ENCODE data around the gene TMEM129.

TMEM129 gene, protein sequence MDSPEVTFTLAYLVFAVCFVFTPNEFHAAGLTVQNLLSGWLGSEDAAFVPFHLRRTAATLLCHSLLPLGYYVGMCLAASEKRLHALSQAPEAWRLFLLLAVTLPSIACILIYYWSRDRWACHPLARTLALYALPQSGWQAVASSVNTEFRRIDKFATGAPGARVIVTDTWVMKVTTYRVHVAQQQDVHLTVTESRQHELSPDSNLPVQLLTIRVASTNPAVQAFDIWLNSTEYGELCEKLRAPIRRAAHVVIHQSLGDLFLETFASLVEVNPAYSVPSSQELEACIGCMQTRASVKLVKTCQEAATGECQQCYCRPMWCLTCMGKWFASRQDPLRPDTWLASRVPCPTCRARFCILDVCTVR

GRCh38 chr4:1721003-1721665 lies at the start of gene TMEM129, which contains the start of gene TACC3:
TMEM129 (minus strand) TSS chr4:1721323; CDS start chr4:1720837, 486 bp downstream.
TACC3 (plus strand) TSS chr4:1721521; CDS start chr4:1723422, 1,901 bp downstream.
- peak; percentile 77 for DNase-seq

DNA sequence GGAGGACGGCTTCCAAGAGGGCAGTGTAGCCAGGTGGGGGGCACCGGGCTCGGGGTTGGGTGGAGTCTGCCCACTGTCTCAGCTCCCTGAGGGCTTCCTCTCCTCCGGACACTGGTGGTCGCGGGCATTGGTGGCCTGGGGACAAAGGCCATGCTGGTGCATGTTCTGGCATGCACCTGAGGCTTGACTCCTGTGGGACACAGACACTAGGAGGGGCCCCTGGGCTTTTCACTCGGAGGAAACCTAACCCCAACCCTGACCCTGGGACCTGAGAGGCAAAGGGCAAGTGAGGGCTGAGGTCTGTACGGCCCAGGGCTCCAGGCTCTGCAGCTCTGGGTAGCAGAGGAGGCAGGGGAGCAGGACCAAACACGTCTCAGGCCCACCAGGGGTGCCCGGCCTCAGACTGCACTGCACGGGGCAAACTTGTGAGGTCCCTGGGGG lies 49.7 kb upstream of the TMEM129 start:
- no peak for DNase-seq

DNA sequence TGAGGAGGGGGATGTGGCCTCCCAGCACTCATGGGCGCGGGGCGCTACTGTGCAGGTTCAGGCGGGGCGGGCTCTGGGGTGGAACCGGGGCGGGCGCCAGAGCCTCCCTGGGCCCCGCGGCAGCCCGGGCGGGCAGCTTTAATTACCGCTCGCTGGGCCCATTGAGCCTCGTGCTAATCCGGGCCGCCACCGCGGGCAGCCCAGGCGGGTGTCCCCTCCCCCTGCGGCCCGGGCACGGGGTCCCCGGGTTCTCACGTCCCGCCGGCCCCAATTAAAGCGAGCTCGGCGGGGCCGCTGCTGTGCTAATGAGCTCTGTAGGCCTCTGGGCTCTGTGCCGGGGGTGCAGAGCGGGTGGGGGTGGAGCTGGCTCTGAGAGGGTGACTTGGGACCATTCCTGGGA lies 49.1 kb upstream of the TMEM129 start:
- no peak for DNase-seq

- DNase-seq: no peak
These were observed 48.6 kb upstream of the TMEM129 start for GRCh38 chr4:1769692-1770091.

DNA sequence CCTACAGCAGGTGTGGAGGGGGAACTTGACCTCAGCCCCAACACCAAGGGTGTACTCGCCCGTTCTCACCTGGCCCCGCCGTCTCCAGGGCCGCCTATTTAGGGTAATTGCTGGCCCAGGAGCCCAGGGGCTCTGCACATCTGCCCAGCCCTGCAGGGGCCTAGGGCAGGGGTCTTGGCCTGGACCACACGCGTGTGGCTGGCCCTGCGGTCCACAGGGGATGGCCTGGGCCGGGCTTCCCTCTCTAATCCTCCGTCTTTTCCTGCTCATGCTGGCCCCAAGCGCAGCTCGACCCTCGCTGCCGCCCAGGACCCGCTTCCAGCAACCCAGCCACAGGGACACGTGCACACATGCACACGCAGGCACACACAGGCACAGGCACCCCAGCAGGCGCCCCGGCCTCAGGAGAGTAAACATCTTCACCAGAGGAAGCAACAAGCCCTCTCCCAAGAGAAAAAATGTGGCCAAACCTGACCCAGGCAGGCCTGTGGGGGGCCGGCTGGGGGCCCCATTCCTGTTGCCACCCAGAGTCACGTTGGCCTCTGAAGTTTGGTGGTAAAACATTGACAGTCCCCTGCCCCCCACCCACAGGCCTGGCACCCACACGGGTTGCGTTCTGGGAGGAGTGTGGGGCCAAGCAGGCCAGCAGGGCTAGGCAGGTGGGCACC lies 47.4 kb upstream of the TMEM129 start:
- no peak for DNase-seq

DNA sequence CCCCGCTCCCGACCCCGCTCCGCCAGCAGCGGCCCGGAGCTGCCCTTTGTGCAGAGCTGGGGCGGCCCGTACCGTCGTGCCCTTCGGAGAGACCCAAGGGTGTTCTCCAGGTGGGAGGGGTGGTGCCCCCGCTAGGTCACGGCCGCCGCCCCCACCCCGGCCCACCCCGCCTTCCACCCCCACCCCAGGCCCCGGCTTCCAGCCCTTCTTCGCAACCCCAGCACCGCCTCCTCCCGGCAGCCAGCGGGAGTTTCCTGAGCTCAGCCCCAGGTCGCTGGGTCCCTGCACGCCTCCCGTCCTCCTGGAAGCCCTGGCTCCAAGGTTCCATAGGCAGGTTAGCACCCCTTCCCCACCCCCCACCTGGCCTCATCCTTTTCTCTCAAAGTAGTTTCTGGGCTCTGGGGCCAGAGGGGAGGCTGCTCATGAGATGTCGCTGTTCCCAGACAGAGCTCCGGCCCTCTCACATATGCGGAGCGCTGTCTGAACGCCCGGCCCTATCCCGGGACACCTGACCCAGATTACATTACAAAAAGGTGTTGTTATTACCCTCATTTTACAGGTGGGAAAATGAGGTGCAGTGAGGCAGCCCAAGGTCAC lies 46.7 kb upstream of the TMEM129 start:
- DNase-seq: no peak

DNA sequence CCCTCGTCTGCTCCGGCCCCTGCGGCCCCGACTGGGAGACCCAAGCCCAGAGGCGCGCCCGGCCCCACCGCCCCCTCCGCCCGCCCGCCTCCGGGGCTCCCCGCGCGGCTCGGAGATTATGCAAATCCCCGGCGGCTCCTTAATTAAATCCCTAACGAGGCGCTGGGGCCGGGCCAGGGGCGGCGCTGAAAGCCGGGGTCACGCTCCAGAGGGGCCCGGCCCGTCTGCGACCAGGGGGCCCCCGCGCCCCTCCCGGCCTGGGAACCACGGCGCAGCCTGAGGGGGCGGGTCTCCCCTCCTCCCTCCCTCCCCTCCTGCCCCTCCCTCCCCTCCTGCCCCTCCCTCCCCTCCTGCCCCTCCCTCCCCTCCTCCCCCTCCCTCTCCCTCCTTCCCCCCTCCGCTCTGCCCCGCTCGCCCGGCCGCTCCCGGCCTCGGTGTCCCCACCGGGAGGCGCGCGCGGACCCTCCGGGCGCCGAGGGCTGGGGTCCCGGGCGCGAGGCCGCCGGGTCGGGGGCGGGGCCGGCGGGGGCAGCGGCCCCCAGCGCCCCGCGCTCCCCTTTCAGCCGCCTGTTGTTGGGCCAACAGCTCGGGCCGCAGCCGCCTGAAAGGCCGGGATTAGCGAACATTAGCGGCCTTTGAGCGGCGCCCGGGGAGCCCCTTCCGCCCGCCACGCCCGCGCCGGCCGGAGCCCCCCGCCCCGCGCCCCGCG lies 46.1 kb upstream of the TMEM129 start:
- DNase-seq: no peak

GRCh38 chr4:1766106-1767060 lies 45.3 kb upstream of the TMEM129 start:
- DNase-seq: no peak

DNA sequence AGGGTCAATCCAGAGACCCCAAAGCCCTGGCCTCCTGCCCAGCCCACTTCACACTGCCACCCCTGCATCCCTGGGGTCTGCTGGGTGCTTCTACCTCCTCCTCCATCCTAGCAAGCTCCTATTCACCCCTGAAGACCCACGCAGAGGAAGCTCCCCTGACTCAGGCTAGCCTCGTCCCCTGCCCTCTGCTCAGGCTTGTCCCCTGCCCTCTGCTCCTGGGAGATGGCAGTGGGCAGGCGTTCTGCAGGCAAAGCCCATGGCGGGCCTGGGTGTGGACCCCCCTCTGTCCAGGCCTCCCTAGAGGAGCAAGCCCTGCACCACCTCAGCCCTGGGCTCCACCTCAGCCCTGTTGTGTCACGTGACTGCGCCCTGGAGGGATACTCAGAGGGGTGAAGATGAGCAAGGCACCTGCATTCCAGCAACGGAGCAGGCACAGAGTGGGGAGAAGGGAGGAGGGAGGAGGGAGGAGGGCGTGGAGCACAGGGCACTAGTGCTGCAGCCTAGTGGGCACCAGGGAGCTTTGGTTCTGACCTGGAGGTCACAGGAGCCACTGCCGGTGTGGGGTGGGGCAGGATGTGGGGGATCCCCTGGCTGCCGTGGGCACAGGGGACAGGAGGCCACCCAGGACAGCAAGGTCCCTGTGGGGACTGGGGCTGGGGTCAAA lies 44.4 kb upstream of the TMEM129 start:
- DNase-seq: no peak

DNA sequence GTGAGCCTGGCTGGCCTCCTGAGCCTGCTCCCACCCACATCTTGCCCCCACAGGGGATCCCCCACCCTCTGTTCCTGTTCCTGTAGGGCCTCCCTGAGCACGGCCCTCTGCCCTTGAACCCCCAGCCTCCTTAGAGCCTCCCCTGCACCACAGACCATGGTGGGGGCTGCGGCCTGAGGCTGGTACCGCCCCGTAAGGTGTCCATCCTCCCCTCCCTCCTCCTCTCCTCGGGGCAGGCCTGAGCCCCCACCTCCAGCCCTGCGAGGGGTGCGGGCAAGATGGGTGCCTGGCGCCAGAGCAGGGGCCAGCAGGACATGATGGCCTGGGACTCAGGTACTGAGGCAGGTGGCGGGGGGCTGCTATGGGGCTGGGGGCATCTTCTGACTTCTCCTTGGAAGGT lies 43.5 kb upstream of the TMEM129 start:
- DNase-seq: no peak

DNA sequence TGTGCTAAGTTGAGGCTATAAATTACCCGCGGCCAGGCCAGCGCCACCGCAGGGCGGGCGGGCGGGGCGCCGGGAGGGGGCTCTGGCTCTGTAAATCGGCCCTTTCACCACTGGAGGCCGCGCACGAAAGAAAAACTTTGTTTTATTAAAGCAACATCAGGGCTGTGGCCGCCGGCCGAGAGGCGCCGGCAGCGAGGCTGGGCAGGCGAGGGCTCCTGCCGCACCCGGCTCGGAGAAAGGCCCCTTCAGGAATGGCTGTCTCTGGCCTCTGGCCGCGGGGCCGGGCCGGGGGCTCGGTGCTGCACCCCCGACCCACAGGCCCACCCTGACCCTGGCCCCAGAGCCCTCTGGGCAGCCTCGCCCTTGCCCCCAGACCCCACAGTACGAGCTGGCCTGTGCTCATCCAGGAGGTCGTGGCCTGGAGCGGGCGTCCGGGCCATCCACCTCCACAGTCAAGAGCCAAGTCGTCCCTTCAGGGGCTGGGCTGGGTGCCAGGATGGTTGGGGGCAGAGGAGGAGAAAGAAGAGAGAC lies 42.5 kb upstream of the TMEM129 start:
- DNase-seq: no peak

DNA sequence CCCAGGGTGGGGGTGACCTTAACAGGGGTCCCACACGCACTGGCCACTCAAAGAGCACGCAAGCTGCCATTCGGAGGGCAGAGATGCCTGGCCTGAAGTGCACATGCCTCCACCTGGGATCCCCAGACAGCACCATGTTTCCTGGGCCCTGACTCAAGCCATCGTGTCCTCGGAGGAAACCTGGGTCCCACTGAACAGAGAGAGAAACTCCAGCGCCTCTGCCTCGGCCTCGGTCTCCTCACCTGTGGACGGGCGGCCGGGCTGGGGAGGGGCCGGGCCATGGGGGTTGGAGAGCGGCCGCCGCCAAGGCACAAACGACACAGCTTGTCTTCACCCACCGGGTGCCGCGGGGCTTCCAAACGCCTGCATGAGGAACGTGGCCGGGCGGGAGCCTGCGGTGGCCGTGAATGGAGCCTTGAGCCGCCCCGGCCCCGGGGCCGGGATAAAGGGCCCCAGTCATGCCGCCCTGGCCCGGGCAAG lies 42.0 kb upstream of the TMEM129 start:
- DNase-seq: no peak

- DNase-seq: no peak
These were observed 41.3 kb upstream of the TMEM129 start for GRCh38 chr4:1762264-1763010.

DNA sequence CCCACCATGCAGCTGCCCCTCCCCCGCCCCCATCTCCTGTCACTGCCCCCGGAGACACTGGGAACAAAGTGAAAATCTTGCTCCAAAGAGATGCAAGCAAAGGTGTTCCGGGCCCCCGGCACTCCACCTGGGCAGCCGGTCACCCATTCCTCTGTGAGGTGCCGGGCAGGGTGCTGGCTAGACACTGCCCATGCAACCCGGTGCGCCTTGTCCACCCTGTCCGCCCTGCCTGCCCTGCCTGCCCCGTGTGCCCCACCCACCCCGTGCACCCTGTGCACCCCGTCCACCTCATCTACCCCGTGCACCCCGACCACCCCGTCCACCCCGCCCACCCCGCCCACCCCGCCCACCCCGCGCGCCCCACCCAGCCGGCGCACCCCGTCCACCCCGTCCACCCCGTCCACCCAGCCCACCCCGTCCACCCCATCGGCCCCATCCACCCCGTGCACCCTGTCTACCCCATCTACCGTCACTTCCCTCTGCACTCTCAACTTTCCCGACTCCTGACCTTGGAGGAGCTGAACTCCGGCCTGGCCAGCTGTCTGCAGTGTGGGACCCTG lies 40.1 kb upstream of the TMEM129 start:
- DNase-seq: no peak

DNA sequence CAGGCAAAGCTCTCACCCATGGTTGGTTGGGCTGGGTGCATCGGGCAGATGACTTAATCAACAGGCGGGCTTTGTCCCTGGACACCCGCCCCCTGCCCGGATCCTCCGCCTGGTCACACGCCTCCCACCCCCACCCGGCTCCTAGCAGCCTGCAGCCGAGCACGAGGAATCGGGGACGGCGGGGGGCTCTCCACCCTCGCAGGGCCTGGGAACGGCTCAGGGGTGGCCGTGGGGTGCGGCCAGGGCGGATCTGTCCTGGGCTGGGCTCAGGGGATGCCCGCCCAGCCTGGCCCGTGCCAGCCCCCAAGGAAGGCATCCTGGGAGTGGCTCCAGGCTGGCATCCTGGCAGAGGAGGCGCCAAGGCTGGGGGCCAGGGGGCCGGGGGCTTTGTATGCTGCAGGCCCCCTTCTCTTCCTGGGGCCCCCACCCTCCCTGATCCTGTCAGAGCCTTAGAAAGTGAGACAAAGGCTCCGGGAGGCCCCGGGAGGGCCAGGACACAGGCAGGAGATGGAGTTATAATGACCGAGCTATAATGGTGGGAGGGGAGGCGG lies 39.5 kb upstream of the TMEM129 start:
- DNase-seq: no peak

GRCh38 chr4:1759818-1760223 lies 38.7 kb upstream of the TMEM129 start:
- DNase-seq: no peak

DNA sequence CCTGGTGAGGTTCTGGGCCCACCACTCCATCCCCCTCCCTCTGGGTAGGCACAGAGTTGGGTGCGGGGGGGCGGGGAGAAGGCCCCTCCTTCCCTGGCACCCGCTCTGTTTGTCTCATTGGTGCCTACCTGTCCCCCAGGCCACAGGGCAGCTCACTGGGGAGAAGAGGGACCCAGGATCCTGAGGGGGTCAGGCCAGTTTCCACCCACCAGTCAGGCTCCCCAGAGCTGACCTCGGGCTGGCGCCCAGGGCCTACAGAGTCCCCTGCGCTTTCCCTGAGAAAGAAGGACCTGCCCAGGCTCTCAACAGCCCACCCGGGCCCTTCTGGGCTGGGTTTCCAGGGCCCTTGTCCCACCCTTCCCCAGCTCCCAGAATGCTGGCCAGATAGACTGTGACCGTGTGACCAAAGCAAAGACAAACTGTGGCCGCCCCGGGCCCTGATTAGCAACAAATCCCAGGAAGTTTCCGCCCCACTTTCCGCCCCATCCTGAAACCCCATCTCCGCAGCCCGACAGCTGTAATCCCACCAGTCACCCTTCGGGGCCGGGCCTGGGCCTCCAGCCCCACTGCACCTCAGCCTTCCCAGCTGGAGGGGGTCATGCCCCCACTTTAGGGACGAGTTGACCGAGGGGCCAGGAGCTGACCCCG lies 38.2 kb upstream of the TMEM129 start:
- no peak for DNase-seq

GRCh38 chr4:1758306-1759121 lies 37.4 kb upstream of the TMEM129 start:
- DNase-seq: no peak

Data from NCI-H187 treated with DMSO at 0.1 percent for 48 hours (cell line).